Chondrocyte (in vitro differentiated cells): ENCODE results near the gene NRIP1. TPM values are rescaled to one million over a fixed set of nuclear protein-coding genes. Genes with fewer than 3 reads are reported as not detected.

Experiments
- DNase-seq: peaks from one replicate; pipeline ENCODE4 v3.0.0; 2021; ENCODE audit warnings: mixed read lengths, low spot score
- H3K27ac Mint-ChIP-seq: one replicate; pipeline ENCODE4 v1.8.0; 2021; ENCODE audit warnings: mild to moderate bottlenecking, moderate library complexity, mixed read lengths; ENCODE audit not compliant: unreplicated experiment
- H3K27me3 Mint-ChIP-seq: 2 replicates; pipeline ENCODE4 v1.8.0; 2021; ENCODE audit warnings: low read depth, mixed read lengths
- H3K36me3 Mint-ChIP-seq: 2 replicates; pipeline ENCODE4 v1.8.0; 2021; ENCODE audit warnings: low read depth, mixed read lengths
- H3K4me1 Mint-ChIP-seq: 2 replicates; pipeline ENCODE4 v1.8.0; 2021; ENCODE audit warnings: low read depth, mild to moderate bottlenecking, mixed read lengths
- H3K4me3 Mint-ChIP-seq: one replicate; pipeline ENCODE4 v1.8.0; 2021; ENCODE audit warnings: mild to moderate bottlenecking, moderate library complexity, mixed read lengths; ENCODE audit not compliant: unreplicated experiment
- H3K9me3 Mint-ChIP-seq: 2 replicates; pipeline ENCODE4 v1.8.0; 2021; ENCODE audit warnings: low read depth, mixed read lengths
- total RNA-seq: library from RNA; stranded (reverse); gene quantifications from 3 replicates; pipeline ENCODE4 v1.2.1, GENCODE V29; 2021
- TF ChIP-seq, protein P1 (sequence below): fragments of 200-600 bp; sonication (generic); IDR thresholded peaks from 2 replicates; pipeline ENCODE4 v1.5.0; 2021; ENCODE audit warnings: antibody characterized with exemption, mild to moderate bottlenecking, moderate library complexity

Gene NRIP1
- total RNA-seq, 1 donor from 2014 or later: 22.6 TPM

DNA sequence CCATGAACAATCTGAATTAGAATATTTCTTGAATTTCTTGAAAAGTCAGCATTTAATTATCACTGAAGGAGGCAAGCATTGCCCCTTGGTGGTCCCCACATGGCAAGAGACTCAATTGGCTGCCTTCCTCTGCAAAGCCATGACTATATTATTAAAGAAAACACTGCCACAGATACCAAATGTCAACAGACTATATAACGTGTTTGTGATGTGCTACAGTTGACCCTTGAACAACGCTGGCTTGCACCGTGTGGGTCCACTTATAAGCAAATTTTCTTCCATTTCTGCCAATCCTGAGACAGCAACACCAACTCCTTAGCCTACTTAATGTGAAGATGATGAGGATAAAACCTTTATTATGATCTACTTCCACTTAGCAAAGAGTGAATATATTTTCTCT is 66.5 kb downstream of the NRIP1 start:
- no peak for DNase-seq
- H3K4me3 Mint-ChIP-seq: no peak overlapping the region
- H3K27ac Mint-ChIP-seq: no peak overlapping the region
- peaks cover 49% of the 10 kb centered on the region for H3K4me1 Mint-ChIP-seq
- no peaks in the 10 kb centered on the region for H3K9me3 Mint-ChIP-seq
- TF ChIP-seq, protein P1, sequence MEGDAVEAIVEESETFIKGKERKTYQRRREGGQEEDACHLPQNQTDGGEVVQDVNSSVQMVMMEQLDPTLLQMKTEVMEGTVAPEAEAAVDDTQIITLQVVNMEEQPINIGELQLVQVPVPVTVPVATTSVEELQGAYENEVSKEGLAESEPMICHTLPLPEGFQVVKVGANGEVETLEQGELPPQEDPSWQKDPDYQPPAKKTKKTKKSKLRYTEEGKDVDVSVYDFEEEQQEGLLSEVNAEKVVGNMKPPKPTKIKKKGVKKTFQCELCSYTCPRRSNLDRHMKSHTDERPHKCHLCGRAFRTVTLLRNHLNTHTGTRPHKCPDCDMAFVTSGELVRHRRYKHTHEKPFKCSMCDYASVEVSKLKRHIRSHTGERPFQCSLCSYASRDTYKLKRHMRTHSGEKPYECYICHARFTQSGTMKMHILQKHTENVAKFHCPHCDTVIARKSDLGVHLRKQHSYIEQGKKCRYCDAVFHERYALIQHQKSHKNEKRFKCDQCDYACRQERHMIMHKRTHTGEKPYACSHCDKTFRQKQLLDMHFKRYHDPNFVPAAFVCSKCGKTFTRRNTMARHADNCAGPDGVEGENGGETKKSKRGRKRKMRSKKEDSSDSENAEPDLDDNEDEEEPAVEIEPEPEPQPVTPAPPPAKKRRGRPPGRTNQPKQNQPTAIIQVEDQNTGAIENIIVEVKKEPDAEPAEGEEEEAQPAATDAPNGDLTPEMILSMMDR: no peak
- H3K27me3 Mint-ChIP-seq: no peaks in the 10 kb centered on the region
- H3K36me3 Mint-ChIP-seq: no peaks in the 10 kb centered on the region

DNA sequence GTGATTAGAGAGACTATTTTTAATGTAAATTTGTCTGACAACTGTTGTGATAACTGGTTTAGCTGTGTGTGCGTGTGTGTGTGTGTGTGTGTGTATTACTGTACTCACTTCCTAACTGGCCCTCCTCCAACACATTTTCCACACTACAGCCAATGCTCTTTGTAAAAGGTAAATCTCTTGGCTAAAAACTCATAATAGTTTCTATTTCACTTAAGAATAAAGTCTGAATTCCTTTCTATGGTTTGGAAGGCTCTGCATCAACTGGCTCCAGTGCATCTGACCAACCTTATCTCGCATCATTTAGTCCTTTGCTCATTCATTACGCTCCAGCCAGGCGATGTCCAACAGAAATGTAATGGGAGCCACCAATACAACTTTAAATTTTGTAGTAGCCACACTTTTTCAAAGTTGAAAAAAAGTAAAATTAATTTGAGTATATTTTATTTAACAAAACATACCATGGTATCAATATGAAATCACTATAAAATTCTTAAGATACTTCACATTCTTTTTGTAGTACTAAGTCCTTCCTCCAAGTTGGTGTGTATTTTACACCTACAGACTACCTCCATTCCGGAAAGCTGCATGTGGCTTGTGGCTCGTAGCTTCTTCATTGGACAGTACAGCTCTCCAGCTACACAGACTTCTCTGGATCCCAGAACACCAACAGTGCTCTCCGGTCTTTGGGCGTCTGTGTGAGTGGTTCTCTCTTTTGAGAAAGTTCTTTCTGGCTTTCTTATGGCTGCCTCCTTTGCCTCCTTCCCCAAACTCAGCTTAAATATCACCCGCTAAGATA is 68.9 kb downstream of the NRIP1 start:
- DNase-seq: no peak
- Mint-ChIP-seq H3K4me1 (peaks cover 56% of the 10 kb centered on the region), H3K27ac (peak overlapping the region; percentile 77), H3K9me3 (no peaks in the 10 kb centered on the region), H3K27me3 (no peaks in the 10 kb centered on the region), H3K4me3 (no peak overlapping the region), H3K36me3 (no peaks in the 10 kb centered on the region)
- TF ChIP-seq, protein P1: no peak

DNA sequence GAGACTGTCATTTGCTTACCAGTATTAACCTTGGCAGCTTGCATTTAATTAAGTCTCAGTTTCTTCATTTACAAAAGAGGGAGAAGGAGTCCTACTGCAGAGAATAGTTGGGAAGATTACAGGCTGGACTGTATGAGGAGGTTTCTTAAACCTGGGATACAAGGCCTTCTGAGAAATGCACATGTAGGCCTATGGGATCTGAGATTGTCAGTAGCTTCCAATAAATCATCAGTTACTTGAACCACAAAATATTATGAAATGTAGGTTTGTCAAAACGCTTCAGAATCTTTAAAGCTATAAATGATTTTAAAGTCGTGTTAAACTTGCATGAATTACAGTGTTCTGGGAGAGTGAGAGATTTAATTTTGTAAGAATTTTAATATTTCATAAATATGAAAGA is 69.6 kb downstream of the NRIP1 start:
- Mint-ChIP-seq H3K27me3 (no peaks in the 10 kb centered on the region), H3K4me3 (no peak overlapping the region), H3K27ac (peak overlapping the region; percentile 80), H3K36me3 (no peaks in the 10 kb centered on the region), H3K9me3 (no peaks in the 10 kb centered on the region), H3K4me1 (peaks cover 53% of the 10 kb centered on the region)
- no peak for DNase-seq
- TF ChIP-seq, protein P1: no peak

DNA sequence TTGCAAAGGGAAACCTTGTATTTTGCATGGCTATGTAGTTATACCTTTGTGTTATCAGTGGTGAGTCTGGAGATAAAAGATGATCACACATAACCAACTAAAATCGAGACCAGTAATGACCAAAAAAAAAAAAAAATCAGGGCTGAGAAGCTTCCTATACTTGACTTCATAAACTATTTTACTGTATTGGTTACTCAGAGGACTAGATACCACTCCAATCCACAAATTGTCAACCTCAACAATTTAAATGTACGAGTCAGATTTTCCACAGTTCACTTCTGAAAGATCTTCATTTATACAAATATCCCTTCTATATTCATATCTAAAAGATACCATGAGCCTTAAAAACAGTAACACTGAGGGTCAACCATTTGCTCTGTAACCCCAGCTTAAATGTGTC is 71.7 kb downstream of the NRIP1 start:
- no peak overlapping the region for H3K4me3 Mint-ChIP-seq
- no peak overlapping the region for H3K27ac Mint-ChIP-seq
- H3K27me3 Mint-ChIP-seq: no peaks in the 10 kb centered on the region
- peaks cover 2% of the 10 kb centered on the region for H3K36me3 Mint-ChIP-seq
- H3K4me1 Mint-ChIP-seq: peaks cover 59% of the 10 kb centered on the region
- TF ChIP-seq, protein P1: no peak
- no peaks in the 10 kb centered on the region for H3K9me3 Mint-ChIP-seq
- DNase-seq: no peak

DNA sequence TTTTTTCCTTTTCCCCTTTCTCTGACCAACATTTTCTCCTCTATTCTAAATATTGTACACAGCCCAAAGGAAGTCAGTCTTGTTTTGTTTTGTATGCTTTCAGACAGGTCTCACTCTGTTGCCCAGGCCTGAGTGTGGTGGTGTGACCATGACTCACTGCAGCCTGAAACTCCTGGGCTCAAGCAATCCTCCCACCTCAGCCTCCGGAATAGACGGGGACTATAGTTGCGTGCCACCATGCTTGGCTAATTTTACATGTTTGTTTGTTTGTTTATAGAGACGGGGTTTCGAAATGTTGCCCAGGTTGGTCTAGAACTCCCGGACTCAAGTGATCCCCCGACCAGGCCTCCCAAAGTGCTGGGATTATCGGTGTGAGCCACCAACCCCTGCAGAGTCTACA is 72.8 kb downstream of the NRIP1 start:
- Mint-ChIP-seq H3K4me3 (no peak overlapping the region), H3K27me3 (no peaks in the 10 kb centered on the region), H3K9me3 (no peaks in the 10 kb centered on the region), H3K4me1 (peaks cover 56% of the 10 kb centered on the region), H3K36me3 (peaks cover 2% of the 10 kb centered on the region), H3K27ac (peak overlapping the region; percentile 73)
- TF ChIP-seq, protein P1: no peak
- no peak for DNase-seq
